ENCODE measurements around the gene ARID1A.
A peak's percentile ranks its signal among the peaks of the same experiment; 100 is the strongest.

GRCh38 chr1:26717017-26717491 is 21.2 kb downstream of the ARID1A start:
- TF ChIP-seq POLR2A (IDR thresholded peaks at IDR 0.05; ENCODE audit: low read length), result peak; percentile 34
- no peak for TF ChIP-seq GATA1 (IDR thresholded peaks at IDR 0.05; ENCODE audit: low read depth, low read length)
